K562 (cell line): ENCODE data around the gene SRRM5. TPM values are rescaled to one million over a fixed set of nuclear protein-coding genes. Genes with fewer than 3 reads are reported as not detected.

Experiments
- C11orf30 ChIP-seq: fragments of 450-650 bp; IDR thresholded peaks from 2 replicates; pipeline ENCODE4 v1.6.1; 2016; ENCODE audit warnings: low read depth, mild to moderate bottlenecking
- CGGBP1 ChIP-seq: fragments of 250-450 bp; sonication (Bioruptor Pico); IDR thresholded peaks from 2 replicates; pipeline ENCODE4 v1.9.0; 2021; ENCODE audit warnings: mild to moderate bottlenecking
- DIDO1 ChIP-seq: fragments of 450-650 bp; IDR thresholded peaks from 2 replicates; pipeline ENCODE4 v1.6.1; 2016; ENCODE audit warnings: low read depth, missing biosample characterization, missing genetic modification characterization
- ESRRA ChIP-seq: fragments of 450-650 bp; IDR thresholded peaks from 2 replicates; pipeline ENCODE4 v1.6.1; 2014; ENCODE audit warnings: low read depth, mild to moderate bottlenecking, moderate library complexity, borderline replicate concordance
- HNRNPUL1 ChIP-seq: fragments of 200-400 bp; formaldehyde crosslinking; IDR thresholded peaks from 2 replicates; pipeline ENCODE4 v1.6.1; 2017; ENCODE audit warnings: low read length
- HSF4 ChIP-seq: fragments of 250-450 bp; sonication (Bioruptor Pico); IDR thresholded peaks from 2 replicates; pipeline ENCODE4 v2.1.2; 2022; ENCODE audit warnings: mild to moderate bottlenecking, moderate library complexity, borderline replicate concordance
- JUND ChIP-seq, 2 experiments: IDR thresholded peaks; 2 replicates in 1 of 2; 3 replicates in 1 of 2; pipeline ENCODE4 v1.6.1; 2011; ENCODE audit warnings: borderline replicate concordance in 2 of 2, low read depth in 2 of 2, low read length in 2 of 2, improper control_type of control experiment in 1 of 2, missing biosample characterization in 1 of 2, missing genetic modification characterization in 1 of 2, missing genetic modification reagents in 1 of 2
- NR1H2 ChIP-seq: sonication (generic); formaldehyde crosslinking; IDR thresholded peaks from 2 replicates; pipeline ENCODE4 v1.4.0; 2020; ENCODE audit warnings: mild to moderate bottlenecking, missing genetic modification reagents
- POLR2H ChIP-seq: IDR thresholded peaks from 2 replicates; pipeline ENCODE4 v1.6.1; 2016; ENCODE audit warnings: missing genetic modification characterization, low read depth, mild to moderate bottlenecking, control low read depth, missing compliant biosample characterization, moderate library complexity
- SAFB ChIP-seq: fragments of 200-400 bp; formaldehyde crosslinking; IDR thresholded peaks from 2 replicates; pipeline ENCODE4 v1.6.1; 2017; ENCODE audit warnings: low read depth, low read length, borderline replicate concordance
- SIN3B ChIP-seq: fragments of 450-650 bp; IDR thresholded peaks from 2 replicates; pipeline ENCODE4 v1.6.1; 2017; ENCODE audit warnings: low read depth, mild to moderate bottlenecking, moderate library complexity
- ZBTB40 ChIP-seq, 2 experiments: fragments of 450-650 bp in 1 of 2; sonication (generic) in 1 of 2; formaldehyde crosslinking in 1 of 2; IDR thresholded peaks; 2 replicates each; pipeline versions ENCODE4 v1.7.1 to v1.9.0; 2016 to 2022; ENCODE audit warnings: inconsistent platforms in 1 of 2, mild to moderate bottlenecking in 1 of 2, missing genetic modification reagents in 1 of 2
- ZC3H11A ChIP-seq: IDR thresholded peaks from 2 replicates; pipeline ENCODE4 v1.6.1; 2012; ENCODE audit warnings: low read depth, low read length, improper control_type of control experiment
- ZNF311 ChIP-seq: fragments of 250-450 bp; sonication (Bioruptor Pico); IDR thresholded peaks from 2 replicates; pipeline ENCODE4 v1.4.0; 2020; ENCODE audit warnings: mild to moderate bottlenecking, moderate library complexity
- ZNF395 ChIP-seq: fragments of 200-800 bp; sonication (Bioruptor generic); IDR thresholded peaks from 2 replicates; pipeline ENCODE4 v1.6.1; 2017; ENCODE audit warnings: missing genetic modification characterization, missing compliant biosample characterization
- ZNF41 ChIP-seq: fragments of 250-450 bp; sonication (Bioruptor Pico); conservative IDR thresholded peaks from 2 replicates; pipeline ENCODE4 v1.4.0; 2020; ENCODE audit warnings: mild to moderate bottlenecking
- polyA plus RNA-seq, 8 experiments: library from polyadenylated mRNA; depleted of rRNA in 4 of 8; stranded (reverse) in 5 of 8; unstranded in 3 of 8; fragments of >200 nt; fragmentation: Nextera tagmentation in 2 of 8; fragmentation: Illumina TruSeq in 1 of 8; extraction: Ambion mirVana in 2 of 8; extraction: Trizol in 1 of 8; gene quantifications; 2 replicates each; pipeline versions ENCODE4 v1.2.1 to v1.2.3, GENCODE V29; 2011 to 2014; ENCODE audit warnings: inconsistent platforms in 1 of 8, missing spikeins in 1 of 8
- total RNA-seq, 7 experiments: library from RNA; depleted of rRNA in 6 of 7; stranded (reverse); fragments of >200 nt in 6 of 7; fragmentation: Illumina TruSeq in 2 of 7; extraction: Trizol in 2 of 7; gene quantifications; 2 replicates each; pipeline versions ENCODE4 v1.2.1 to v1.2.3, GENCODE V29; 2011 to 2021; ENCODE audit warnings: low replicate concordance in 1 of 7

Gene SRRM5
- total and polyA plus RNA-seq, 9 of the 15 experiments (the other 6 are each of a cell fraction or from before 2014, with no cell fraction given): 0.09 to 0.45 (median 0.18) TPM; not detected in 2

DNA sequence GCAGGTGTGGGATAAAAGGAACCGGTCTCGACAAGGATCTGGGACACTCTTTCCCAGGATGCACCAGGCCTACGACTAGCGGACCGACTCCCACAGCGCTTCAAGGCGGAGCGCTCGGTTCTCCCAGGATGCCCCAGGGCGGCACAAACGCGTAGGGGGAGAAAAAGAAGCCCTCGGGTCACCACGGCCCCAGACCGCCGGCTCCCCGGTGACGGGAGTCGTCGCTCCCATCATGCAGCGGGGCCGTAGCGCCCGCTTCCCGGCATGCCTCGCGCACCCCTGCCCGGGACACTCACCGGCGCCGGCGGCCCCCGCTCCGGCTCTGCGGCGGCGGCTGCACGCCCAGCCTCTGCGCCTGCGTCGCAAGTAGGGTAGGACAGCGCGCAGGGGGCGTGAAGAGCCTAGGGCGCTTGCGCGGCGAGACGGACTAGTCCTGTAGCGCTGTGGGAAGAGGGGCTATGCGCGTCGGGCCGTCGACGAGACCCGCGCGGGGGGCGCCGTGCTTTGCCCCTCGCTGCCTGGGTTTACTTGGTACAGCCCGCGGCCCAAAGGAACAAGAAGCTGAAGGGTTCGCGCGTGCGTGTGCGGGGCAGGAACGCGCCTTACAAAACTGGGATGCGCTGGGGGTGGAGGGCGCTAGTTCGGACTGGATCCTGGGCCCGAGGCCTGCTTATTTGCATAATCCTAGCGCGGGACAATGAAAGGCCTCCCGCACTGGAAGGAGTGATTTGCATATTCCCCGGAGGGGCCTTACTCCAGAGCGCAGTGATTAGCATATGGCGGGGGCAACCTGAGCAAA is 7.6 kb downstream of the SRRM5 start, which contains the start of gene ZNF428 (continued):
- TF ChIP-seq ZBTB40 (IDR thresholded peaks at IDR 0.05) (no peak), ZBTB40 (CRISPR knock-in tag; IDR thresholded peaks at IDR 0.05) (no peak), C11orf30 (peak; percentile 58; the same call in 1 of the 2 replicates), DIDO1 (tag) (no peak), ESRRA (0 out of 2 replicates have a peak, but pooled peaks have one; percentile 32), ZC3H11A (no peak), POLR2H (tag) (peak; percentile 86), JUND (IDR thresholded peaks at IDR 0.05; ENCODE audit: borderline replicate concordance, low read depth, low read length) (peak; percentile 1; the same call in 1 of the 2 replicates), JUND (tag; IDR thresholded peaks at IDR 0.05; ENCODE audit: borderline replicate concordance, low read depth, low read length) (no peak), HNRNPUL1 (no peak), CGGBP1 (CRISPR knock-in tag) (peak; percentile 49; the same call in 1 of the 2 replicates), ZNF311 (CRISPR knock-in tag) (no peak), SIN3B (peak; percentile 65), HSF4 (CRISPR knock-in tag) (no peak), ZNF41 (no peak), SAFB (0 out of 2 replicates have a peak, but pooled peaks have one; percentile 3), NR1H2 (no peak), ZNF395 (CRISPR knock-in tag) (peak; percentile 90)
